IPS DF 19.7 (cell line): ENCODE data around the gene DSCAML1.

Experiments used
- DNase-seq: peaks from one replicate; pipeline ENCODE4 v3.0.0-alpha.2; 2013; ENCODE audit warnings: low read depth, low spot score

DSCAML1 gene

GRCh38 chr11:117551761-117552343, 245.2 kb downstream of the DSCAML1 start:
- DNase-seq = no peak

- DNase-seq = no peak
Measured at GRCh38 chr11:117550466-117550865, 246.6 kb downstream of the DSCAML1 start.

- DNase-seq = no peak
Measured at GRCh38 chr11:117549417-117549816, 247.6 kb downstream of the DSCAML1 start.

DNA sequence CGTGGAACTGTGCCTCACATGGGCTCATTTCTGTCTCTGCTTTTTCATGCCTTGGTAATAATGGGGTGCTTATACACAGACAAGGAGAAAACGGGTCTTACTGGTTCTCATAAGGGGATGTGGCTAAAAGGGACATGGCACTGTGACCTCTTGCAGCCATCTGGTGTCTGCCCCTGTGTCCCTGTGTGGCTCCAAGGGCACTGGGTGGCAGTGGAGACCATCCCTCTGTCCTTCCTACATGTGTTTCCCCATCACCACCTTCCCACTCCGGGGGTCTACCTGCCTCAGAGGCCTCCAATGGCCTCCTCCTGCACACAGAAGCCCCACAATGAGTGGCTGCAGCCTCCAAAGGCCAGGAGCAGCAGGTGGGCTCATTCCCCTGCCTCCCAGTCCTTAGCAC, 248.1 kb downstream of the DSCAML1 start:
- no peak for DNase-seq

- DNase-seq = no peak
Measured at GRCh38 chr11:117547946-117548345, 249.1 kb downstream of the DSCAML1 start.

DNA sequence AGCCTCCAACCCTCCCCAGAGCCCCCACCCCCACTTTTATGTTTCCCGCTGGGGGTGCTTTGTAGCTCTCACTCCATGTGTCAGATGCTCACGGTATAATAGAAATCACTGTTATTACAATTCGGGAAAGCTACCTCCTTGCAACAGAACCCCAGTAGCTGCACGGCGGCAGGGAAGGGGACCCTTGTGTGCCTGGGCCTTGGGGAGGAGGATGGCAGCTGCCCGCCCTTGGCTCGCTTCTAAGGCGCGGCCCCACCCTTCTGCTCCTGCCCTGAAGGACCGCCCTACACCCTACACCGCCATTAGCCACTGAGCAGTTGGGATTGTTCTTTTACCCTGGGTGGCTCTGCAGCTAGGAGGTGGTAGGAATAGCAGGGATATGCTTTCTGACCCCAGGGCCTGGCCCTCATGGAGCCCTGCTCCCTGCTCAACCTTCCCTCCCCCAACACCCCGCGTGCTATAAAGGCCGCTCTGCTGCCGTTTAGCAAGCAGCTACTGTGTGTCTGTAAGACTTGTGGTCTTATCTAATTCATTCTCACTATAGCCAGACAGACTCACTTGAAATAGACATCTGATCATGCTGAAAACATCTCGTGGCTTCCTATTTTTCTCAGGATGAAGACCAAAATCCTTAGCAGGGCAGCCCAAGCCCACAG, 249.7 kb downstream of the DSCAML1 start:
- no peak for DNase-seq

DNA sequence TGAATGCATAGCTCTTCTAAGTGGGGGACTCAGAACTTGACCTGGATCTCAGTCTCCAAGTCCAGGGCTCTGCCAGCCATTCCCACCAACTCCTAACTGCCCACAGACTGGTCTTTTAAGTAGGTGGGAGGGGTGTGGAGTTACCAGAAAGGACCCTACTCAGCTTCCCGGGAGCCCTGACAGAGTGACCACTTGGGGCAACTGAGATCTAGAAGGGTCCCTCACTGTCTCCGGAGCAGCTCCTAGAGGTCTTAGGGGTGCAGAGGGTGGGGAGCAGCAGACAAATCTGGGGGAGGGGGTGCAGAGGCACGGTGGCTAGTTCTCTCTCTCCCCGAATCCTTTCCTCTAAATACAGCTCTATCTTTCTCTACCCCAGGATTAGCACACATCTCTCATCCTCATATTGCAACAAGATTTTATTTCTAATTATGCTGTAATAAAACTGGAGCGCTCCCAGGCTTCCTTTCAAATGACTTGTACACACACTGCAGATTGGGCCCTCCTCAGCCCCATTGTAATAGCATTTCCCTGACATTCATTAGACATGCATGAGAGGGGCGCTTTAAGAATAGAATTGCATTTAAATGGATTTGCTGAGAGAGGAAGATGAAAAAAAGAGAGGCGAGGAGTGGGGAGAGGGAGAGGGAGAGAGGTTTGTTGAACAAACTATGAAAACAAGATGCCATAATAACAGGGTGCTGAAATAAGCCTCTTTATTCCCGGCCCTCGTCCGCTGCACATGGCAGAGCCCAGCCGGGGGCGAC, 250.4 kb downstream of the DSCAML1 start:
- no peak for DNase-seq

DNA sequence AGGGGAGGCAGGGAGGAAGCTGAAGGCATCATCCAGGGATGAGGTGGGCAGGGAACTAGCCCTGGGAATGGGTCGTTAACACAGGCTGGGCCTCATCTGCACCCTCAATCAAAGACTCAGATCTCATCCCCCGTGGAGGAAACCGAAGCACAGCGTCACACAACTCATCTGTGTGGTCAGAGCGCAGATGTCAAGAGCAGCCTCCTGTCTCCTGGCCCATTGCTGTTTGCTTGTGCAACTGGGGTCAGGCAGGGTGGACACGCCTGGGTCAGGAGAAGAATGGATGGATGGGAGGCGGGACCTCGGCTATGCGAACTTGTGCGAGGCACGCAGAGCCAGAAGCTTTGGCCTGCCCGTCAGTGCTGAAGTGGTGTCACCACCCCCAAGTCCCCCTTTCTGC, 251.3 kb downstream of the DSCAML1 start:
- DNase-seq = no peak

DNA sequence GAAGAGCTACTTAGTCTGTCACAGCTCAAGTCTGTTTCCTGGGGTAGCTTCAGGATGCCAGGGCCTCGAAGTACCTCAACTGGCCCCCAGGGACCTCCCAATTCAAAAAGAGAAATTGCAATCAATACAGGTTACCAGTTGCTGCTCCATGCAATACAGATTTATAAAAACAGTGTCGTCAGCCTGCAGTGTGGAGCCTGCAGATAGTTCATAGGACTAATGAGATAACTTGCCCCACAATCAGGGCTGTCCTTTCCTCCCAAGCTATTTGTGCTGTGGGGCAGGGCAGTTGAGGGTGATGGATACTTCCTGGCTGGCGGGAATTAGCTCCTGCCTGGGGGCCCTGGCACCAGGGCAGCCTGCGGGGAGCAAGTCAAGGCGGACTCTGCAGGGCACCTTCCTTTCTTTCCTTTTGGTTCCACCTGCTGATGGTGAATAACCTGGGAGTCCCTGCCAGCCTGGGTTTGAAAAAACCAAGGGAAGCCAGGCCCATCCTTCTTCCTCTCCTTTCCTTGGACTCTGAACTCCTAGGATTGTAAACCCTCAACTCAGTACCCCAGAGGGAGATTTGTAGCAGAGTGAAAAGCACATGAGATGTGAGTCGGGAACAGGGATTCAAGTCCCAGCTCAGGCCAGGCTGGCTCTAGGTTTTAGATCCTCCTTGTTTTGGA, 252.8 kb downstream of the DSCAML1 start:
- DNase-seq = no peak

DNA sequence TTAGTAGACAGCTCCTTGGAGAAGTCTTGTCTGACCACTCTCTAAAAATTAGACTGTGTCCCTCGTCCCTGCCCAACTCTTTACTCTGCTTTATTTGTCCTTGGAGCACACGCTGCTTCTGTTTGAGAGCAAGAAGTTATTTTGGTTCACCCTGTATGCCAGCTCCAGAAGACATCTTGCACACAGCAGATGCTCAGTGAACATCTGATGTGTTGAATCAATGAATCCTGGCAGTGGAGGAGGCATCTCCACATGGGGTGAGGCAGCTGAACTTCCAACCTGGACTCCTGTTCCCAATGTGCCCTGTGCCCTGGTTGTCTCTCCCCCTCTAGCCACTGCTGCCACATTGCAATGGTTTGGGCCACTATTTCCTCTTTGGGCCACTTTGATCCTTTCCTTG, 255.8 kb downstream of the DSCAML1 start:
- no peak for DNase-seq

DNA sequence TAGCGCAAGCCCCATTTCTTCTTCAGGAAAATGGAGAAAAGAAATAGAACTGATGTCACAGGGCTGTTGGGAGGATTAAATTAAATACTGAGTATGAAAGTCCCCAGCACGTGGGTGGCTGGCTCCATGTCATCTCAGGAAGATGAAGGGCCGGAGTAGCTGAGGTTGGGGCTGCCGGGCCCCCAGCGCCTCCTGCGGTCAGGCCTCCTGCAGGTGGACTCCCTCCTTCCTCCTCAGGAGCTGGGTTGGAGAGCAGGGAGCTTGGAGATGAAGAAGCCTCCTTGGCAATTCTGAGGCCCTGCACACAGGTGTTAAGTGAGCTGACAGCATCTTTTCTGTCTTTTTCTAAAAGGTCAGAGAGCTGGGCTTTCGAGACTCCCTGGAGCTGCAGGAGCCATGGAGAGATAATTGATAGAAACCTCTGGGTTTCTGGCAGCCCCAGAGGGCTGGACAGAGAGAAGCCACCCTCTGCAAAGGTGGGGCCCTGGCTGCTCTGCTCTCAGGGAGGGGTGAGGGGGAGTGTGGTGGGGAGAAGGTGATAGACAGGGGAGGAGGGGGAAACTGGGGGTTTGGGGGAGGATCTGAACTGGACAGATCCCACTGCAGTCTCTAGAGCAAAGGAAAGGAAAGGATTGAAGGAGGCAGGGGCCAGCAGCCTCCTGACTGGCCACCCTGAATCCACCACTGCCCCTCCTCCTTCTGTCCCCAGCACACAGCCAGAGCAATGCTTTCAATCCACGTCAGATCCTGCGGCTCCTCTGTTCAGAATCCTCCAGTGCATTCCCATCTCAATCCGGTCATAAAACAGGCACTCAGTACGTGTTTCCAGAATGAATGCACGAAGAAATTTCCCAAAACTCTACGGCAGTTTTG, 258.5 kb downstream of the DSCAML1 start:
- DNase-seq = no peak

- no peak for DNase-seq
Measured at GRCh38 chr11:117535850-117536411, 261.1 kb downstream of the DSCAML1 start.

- DNase-seq = no peak
Measured at GRCh38 chr11:117535201-117535849, 261.7 kb downstream of the DSCAML1 start.

DNA sequence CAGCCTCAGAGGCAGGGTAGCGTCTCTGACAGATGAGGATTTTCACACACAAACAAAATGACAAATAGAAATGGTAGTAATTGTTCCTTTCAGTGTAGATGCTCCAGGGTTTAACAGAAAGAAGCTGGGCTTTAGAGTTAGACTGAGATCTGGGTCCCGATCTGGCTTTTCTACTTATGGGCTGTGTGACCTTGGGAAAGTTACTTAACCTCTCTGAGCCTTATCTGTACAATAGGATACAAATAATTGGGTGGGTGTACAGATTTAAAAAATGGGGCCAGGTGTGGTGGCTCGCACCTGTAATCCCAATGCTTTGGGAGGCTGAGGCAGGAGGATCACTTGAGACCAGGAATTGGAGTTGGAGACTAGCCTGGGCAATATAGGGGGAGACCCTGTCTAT, 264.4 kb downstream of the DSCAML1 start:
- DNase-seq = no peak

DNA sequence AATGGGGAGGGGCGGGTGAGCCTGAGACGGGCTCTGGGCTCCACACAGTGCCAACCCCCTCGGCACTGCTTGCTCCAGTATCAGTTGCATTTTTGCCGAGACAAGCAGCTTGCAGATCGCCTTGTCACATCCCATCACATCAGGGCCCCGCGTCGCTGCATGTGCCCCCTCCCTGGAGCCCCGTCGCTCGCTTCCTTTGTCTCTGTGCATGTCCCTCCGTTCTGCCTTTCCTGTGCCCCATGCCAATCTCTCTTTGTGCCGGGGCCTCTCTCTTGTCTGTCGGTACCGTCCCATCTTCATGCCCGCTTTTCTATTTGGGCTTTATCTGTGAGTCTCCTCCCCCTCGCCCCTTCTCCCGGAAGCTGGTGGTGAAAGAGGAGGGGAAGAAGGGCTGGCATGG, 267.2 kb downstream of the DSCAML1 start:
- no peak for DNase-seq

DNA sequence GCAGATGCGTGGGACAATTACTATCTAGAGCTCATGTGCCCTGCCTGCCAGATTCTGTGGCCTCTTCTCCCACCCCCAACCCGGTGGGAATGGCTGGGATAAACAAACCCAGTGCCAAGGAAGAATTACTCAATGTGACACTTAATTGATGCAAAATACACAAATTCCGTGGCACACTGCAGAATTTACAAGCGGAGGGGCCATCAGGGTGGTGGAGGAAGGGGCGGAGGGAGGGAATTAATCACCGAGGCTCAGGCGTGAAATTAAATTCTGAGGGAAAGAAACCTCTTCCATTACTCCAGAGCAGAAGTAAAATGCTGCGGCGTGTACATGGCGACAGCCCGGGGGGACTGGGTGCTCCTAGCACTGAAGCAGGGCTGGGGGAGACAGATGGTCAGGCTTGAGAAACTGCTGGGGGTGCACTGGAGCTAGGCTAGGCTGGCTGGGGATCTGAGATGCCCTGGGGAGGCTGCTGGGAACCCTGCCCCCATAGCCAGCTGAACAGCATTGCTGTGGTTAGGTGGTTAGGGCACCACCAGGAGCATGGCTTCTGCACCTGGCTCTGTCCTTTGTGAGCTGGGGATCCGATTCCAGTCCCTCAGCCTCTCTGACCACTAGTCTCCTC, 268.8 kb downstream of the DSCAML1 start:
- no peak for DNase-seq

- DNase-seq = no peak
Measured at GRCh38 chr11:117527271-117527670, 269.7 kb downstream of the DSCAML1 start.

DNA sequence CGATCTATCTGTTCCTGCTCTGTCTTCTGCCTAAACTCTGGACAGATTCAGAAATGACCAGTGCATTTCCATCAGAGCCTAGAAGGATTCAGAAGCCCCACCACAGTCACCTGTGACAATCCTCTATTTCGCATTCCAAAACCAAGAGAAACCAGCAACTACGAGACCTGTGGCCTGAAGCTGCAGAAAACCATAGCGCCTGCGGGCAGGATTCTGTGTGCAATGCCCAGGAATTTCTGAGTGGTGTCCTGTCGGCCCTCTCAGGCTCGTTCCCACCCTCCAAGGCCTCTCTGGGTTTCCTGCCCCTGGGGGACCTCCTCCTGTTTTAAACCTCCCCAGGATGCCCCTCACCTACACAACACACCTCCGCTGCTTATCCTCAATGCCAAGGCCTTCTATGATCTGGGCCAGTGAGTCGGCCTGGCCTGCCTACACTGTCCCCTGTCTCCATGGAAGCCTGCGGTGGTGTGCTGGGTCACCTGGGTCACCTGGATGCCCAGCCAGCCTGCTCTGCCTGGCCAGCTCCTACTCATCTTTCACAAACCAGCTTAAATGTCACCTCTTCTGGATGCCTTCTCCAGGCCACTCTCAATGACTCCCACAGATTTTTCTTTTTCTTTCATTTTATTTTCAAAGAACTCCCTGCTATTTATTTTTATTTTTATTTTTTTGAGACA, 271.0 kb downstream of the DSCAML1 start:
- DNase-seq = no peak

- DNase-seq = no peak
Measured at GRCh38 chr11:117524468-117525183, 272.4 kb downstream of the DSCAML1 start.
